NCI-H69 (cell line): ENCODE data around the gene RNF212.

Experiments used
- DNase-seq: peaks from one replicate; lab custom pipeline; 2025; lab: John Stamatoyannopoulos, UW

Gene RNF212

DNA sequence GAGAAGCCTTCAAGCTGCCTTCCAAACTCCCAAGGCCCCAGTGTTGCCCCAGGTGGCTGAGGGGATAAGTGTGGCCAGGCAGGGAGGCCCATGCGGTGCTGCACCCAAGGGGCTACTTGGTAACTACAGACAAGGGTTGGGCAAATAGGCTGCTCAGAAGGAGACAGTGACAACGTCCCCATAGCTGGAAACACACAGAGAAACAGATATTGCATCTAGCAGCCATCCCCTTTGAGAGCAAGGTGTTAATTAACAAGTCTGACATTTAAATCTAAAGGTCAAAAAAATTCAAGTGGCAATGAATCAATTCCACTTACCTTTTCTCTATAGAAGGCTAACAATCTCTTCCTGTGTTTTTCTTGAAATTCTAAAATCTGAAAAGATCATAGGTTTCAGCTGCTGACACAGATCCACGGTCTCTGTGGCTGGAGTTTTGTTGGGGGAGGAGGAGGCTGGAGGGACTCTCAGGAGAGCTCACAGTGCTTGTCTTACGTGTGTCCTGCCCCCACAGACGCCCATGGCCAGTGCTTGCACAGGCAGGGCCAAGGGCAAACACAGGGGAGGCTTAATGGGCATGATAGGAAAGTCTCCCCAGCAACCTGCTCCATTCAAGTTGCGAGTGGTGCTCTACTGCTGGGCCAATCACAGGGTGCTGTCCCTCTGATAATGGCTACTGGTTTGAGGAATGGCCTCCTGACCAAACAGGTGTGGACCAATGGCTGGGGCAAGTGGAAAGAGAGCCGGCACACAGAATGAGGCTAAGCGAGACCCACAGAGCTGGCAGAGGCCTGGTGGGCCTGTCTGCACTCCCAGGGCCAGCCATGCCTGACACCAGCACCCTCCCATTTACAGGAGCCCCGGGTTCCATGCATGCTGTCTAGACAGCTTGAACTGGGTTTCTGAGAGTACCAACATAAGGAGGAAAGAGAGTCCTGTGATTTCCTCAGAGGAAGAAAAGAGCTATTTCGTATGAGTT, 22.6 kb downstream of the RNF212 start:
- no peak for DNase-seq

DNA sequence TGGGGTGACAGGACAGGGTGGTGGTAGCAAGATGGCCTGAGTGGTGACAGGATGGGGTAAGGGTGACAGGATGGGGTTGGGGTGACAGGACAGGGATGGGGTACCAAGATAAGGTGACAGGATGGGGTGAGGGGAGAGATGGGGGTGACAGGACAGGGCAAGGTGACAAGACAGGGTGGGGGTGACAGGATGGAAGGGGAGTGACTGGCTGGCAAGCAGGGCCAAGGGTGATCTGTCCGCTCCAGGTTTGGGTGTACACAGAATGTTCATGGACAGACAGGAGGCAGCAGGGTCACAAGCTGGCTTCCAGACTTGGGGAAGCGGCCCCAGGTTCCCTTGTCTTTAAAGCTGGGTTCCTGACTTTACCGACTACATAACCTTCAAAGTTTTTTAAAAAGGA, 23.3 kb downstream of the RNF212 start:
- no peak for DNase-seq

DNA sequence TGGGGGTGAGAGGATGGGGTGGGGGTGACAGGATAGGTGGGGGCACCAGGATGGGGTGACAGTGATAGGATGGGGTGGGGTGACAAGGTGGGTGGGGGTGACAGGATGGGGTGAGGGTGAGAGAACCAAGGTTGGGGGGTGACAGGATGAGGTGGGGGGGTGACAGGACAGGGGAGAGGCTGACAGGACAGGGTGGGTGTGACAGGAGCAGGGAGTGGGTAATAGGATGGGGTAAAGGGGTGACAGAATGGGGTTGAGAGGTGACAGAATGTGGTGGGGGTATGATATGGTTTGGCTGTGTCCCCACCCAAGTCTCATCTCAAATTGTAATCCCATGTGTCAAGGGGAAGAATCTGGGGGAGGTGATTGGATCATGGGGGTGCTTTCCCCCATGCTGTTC, 26.0 kb downstream of the RNF212 start:
- DNase-seq = no peak

DNA sequence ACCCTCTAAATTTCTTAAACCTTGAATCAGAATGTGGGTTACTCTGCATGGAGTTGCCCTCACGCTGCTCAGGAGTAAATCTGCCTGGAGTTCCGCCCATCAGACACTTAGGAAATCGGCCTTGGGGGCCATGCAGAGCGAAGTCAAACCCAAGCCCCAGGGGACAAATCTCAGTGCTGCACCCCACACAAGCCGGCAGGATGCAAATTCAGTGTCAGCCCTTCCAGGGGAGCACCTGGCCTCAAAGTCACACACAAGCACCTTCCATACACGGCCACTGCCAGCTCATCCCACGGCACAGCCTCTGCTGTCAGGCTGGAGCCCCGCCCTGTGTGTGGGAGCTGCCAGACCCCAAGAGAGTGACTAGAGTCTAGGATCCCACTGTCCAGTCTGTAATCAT, 27.4 kb downstream of the RNF212 start:
- no peak for DNase-seq

DNA sequence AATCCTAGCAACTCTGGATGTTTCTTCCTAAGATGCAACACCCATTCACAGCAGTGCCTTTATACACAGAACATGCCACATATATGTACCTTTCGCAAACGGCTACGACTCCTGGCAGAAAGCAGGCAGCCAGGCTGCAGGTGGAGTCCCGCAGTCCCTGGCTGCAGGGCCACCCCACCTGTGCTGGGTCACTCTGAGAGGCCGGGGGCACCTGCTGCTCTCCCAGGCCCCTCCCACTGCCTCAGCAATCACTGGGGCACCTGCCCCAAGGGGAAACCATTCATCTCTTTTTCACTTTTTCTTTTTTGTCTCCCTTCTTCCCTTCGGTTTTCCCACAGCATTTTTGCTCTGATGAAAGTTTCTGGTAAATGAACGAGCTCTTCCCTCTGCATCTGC, 28.0 kb downstream of the RNF212 start:
- no peak for DNase-seq

DNA sequence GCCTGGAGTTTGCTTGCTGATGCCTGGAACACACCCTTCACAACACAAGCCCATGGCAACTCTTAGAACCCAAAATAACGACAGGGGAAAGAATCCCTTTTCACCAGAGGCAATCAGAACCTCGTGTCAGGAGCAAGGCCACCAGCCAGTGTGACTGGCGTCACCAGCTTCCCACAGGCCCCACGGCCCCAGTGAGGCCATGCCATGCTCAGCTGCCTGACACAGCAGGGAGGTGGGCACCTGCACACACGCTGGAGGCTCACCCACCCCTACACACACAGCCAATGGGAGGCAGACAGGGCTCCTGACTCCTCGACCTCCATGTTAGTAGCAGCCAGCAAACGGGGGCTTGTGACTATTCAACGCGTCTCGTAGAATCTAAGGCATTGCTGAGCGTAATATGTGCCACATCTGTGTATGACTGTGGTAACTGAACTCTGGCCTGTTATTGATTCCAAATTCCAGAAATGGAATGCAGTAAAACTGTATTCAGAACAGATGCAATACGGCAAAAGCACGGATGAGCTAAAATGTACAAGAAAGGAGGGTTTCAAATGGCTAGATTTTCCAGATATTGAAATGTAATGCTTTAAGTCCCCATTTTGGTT, 28.5 kb downstream of the RNF212 start:
- no peak for DNase-seq

DNA sequence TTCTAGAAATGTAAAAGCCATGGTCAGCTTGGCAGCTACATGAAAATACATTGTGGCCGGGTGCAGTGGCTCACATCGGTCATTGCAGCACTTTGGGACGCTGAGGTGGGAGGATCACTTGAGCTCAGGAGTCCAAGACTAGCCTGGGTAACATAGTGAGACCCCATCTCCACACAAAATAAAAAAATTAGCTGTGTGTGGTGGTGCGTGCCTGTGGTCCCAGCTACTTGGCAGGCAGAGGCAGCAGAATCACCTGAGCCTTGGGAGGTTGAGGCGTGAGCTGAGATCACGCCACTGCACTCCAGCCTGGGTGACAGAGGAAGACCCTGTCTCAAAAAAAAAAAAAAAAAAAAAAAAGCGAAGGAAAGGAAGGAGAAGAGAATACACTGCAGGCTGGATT, 29.0 kb downstream of the RNF212 start:
- no peak for DNase-seq

DNA sequence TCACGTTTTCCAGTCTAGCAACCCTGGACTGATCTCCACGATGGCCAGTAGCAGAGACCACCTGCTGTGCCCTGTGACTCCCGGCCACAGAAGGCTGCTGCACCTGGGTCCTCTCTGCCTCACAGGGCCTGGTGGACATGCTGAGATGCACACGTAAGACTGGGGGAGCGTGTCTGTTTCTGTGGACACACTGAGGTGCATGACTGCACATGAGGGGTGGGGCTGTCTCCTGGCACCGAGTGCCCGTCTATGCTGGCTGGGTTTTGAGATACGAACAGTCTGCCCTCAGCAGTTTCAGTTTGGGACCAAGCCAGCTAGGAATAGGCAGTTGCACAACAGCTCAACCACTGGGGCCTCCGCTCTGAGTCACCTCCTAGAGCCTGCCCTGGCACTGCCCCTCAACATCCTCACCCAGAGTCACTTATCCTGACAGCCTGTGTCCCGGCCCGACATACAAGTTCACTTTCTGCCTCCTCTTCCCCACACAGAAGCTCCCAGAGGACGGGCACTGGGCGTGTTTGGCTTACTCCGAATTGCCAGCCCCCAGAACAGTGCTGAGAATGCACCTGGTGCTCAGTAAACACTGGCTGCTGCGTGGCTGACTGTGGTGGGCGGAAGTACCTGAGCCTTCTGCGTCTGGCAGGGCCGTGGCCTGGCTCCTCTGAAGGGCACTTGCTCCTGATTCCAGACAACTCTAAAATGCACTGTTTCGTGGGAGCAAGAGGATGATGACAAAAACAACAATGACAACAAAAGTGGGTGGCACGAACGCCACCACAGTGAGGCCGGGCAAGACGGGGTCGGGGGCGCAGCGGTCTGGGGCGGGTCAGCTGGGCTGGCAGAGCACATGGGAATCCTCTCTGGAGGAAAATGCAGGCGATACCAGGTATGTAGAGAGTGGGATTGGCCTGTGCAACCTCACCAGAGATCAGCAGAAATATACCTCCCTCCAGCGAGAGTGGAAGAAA, 30.9 kb downstream of the RNF212 start:
- peak; percentile 44 for DNase-seq

DNA sequence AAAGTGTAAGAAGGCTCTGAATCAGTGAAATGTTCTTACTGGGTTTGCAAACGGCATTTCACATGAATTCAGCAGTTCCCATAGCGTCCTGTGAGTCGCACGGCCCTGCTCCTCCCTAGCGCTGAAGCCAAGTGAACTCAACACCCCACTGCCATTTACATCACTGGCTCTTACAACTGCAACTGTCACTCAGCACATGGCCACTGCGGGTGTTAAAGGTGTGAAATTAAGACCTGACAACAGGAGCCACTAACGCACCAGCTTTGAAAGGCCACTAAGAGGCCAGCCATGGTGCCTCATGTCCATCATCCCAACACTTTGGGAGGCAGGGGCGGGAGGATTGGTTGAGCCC, 31.7 kb downstream of the RNF212 start:
- no peak for DNase-seq

DNA sequence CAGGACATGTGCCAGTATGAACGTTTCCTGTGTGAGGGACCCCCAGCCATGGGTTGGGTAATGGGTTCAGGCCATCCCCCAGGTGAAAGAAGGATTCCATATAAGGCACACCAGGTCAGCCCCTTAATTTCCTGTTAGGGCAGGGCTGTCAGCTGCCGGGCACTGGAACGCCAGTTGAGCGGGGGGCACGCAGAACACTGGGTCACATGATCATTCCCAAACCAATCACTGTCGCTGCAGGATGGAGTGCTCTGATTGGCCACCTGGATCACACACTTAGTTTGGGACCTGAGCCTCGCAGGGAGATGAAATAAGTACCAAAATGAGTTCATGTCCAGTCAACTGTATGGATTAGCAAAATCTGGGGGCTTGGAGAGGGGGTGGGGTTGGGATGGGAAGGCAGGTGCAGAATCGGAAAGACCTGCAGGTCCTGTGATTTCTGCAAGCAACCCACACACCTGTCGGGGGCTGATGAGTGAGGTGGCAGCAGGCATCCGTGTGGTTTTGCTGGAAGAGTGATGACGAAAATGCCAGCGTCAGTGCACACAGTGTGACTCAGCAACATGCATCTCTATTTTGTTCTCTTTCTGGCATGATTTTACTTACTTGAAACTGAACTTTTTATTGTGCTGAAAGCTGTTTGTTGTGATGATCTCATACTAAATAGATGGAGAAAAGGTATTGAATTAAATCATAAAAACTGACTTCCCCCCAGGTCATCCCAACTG, 32.2 kb downstream of the RNF212 start:
- DNase-seq = no peak

DNA sequence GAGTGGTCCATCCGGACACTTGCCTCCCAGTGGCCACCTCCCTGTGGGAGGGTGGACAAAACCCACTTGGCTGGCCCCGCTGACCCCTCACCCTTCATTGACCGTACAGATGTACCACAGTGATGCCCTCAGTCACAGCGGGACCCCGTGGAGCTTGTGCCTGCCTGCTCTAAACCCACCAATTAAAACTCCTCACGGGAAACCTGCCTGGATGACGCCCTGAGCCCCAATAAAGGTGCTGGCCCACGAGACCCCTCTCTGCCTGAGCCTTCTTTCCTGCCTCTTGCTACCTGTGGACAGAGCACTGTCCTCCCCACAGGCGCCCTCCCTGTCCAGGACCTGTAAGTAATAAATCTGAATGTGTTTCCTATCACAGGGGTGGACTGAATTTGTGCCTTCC, 32.9 kb downstream of the RNF212 start:
- DNase-seq = no peak

DNA sequence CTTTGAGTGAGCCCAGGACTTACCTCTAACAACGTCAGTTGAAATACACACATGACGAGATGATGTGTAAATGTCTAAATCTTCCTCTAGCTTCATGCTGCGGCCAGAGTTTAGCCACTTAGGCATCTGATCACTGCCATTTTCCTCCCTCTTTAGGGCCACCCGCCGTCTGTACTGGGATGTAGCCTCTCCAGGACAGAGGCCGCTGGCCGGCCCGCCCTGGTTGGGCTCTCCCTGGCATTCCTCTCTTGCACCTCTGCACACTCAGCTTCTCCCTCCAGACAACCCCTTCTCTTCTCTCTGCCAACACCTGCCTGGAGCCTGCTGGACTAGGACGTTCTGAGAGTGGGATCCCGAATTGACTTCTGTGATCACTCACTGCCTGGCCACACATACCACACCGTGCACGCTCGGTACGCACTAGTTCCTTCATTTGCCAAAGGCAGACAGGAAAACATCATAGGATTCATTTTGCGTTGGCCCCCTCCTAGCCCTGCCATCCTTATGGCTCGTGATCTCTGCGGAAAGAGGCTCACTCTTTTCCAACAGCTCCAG, 33.6 kb downstream of the RNF212 start:
- DNase-seq = no peak

DNA sequence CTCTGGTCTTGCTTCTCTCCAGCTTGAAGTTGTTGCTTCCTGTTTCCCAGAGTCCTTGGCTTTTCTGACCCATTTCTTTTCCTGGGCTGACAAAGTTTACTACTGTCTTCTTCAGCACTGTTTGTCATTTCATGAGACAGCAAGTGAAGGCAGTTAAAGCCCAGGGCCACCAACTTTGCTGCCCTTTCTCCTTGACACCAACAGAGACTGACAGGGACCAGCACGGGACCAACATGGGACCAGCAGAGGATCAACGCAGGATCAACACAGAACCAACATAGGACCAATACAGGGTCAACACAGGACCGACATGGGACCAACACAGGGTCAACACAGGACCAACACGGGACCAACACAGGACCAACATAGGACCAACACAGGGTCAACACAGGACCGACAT, 34.9 kb downstream of the RNF212 start:
- DNase-seq = no peak

DNA sequence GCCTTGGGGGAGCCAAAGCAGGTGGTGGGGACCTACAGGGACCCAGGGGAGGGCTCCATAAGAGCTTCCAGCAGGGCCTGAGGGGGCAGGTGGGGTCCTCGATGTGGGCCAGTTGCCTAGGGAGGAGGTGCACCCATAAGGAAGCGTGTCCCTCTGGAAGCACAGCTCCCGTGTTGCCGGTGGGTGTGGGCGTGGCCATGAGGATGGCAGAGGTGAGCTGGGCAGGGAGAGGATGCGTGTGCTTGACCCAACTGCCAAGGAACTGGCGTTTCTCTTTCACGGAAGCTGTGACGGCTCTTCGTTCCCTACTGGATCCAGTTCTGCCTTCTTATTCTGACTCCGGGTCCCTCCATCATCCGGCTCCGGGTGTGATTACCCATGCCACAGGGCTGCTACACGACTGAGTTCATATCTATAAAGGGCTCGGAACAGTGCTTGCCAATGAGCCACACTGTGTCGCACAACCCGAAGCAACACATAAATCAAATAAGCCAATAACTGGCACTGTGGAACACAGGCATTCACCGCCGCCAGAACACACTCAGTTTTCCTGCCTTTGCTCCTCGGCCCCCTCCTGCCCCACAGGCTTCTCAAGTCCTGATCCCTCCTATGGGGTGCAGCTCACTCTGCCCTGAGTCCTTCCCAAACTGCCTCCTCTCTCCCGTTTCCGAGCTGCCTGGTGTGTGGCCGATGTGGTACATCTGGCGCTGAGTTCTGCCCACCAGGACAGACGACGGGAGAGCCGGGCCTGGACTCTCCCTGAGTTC, 35.5 kb downstream of the RNF212 start:
- DNase-seq = no peak

DNA sequence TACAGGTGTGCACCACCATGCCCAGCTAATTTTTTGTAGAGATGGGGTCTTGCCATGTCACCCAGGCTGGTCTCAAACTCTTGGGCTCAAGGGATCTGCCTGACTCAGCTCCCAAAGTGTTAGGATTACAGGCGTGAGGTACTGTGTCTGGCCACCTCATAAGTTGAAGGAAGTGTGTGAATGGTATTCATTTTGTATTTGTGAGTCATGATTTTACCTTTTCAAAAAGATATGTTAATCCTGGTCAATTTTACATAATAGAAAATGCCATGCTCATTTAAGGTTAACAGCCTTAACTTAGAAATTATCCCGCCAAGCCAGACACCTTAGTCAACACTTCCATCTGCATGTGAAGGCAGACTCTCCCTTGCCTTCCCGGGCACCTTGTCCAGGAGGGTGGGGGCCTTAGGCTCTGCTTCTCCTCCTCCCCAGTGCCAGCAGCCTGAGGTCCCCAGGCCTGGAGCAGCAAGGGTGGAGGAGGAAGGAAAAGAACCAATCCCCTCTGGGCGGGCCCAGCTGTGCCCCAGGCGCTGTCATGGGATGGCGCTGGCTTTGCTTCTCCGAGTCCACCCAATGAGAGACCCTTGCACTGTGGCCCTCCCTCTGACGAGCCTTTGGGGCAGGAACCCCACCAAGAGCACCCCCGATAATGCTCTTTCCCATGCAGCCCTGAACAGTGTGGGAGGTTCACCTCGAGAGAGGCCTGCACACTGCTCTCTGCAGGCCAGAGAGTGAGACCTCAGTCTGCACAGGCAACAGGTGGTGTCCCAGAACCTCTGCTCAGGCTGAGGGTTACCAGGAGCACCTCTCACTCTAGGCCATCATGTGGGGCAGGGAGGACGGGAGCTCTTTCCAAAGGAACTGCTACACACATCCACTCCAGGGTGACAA, 37.3 kb downstream of the RNF212 start:
- DNase-seq = no peak

DNA sequence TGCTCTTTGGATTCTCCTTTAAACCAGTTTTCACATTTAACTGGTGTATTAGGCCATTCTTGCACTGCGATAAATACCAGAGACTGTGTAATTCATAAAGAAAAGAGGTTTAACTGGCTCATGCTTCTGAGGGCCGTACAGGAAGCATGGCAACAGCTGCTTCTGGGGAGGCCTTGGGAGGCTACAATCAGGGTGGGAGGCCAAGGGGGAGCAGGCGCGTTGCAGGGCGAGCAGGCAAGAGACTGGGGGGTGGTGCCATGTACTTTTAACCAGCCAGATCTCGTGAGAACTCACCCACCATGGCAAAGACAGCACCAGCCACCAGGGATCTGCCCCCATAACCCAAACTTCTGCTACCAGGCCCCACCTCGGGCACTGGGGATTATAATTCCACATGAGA, 38.1 kb downstream of the RNF212 start:
- DNase-seq = no peak

DNA sequence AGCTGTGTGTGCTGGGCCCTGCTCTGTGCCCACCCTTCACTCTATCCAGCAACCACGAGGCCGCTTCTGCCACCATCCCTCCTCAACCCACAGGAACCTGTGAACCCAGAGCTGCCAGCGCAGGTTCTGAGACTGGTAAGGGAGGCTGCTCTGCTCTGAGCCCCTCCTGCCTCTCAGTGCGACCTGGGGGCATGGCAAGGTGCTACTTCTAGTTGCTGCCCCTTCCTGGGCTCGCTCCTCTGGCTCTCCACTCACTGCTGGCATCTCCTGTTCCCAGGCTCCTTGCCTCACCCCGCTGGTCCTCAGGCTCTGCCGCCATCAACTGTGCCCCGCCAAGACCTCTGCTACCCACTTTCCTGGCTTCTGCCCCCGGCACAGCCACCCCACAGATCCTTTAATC, 39.3 kb downstream of the RNF212 start:
- DNase-seq = no peak

DNA sequence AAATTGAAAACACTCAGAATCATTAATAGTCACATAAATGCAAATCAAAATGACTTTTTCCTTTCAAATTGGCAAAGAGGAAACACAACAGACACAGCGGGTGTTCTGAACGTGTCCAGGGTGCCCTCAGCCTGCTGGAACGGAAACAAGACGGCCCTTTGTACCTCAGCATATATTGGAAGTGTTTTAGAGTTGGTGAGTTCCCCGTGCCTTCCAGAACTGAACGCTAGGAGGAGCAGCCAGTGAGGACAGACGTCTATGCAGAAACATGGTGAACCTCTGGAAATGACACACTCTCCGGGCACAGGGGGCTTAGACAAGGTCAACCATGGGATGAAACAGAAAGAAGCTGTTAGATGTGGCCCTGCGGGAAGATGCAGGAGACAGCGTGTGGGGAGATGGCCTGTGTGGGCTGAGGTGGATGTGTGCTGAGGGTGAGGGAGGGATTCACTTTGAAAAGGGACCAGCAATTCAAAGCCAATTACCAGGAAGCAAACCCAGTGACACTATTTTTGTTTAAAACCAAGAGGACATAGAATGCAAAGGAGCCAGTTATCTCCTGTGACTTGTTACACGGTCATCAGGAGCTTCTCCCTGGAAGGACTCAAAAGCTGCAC, 40.4 kb downstream of the RNF212 start:
- DNase-seq = peak; percentile 36

DNA sequence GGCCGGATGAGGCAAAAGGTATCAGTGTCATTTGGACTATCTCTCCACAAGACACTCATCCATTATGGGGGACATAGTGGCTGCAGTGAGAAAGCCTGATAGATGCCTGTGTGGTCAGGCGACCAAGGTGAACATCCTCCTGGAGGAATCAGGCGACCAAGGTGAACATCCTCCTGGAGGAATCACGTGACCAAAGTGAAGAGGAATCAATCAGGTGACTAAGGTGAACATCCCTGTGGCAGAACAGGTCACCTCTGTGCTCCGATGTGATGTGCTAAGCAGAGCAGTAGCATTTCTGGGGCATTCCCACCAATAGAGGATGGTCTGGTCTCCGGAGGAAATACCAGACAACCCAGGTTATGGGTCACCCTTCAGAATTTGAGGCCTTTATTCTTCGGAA, 44.0 kb downstream of the RNF212 start:
- no peak for DNase-seq
